GOT3 (cell line): Measurements from ENCODE around the gene SYNGAP1.
"Not testable (repeated sequence)": the region's sequence is repeated elsewhere in the genome, so short reads cannot be mapped to it uniquely, and the experiment has no call there.

Experiments used
- DNase-seq: peaks from one replicate; lab custom pipeline; 2025; ENCODE audit warnings: mixed read lengths; lab: John Stamatoyannopoulos, UW

The SYNGAP1 gene

GRCh38 chr6:33419580-33420490 lies at the start of gene SYNGAP1:
TSS of gene SYNGAP1 (plus strand) at chr6:33420065. CDS start at chr6:33420265, 200 bp downstream.
- DNase-seq = no peak

- DNase-seq = not testable (repeated sequence)
Observed at GRCh38 chr6:33371901-33372300, 48.0 kb upstream of the SYNGAP1 start.

GRCh38 chr6:33372526-33373123 lies 47.2 kb upstream of the SYNGAP1 start:
- no peak for DNase-seq

- no peak for DNase-seq
Observed at GRCh38 chr6:33373960-33374910, 45.6 kb upstream of the SYNGAP1 start.

GRCh38 chr6:33375143-33375671 lies 44.7 kb upstream of the SYNGAP1 start:
- DNase-seq = no peak

GRCh38 chr6:33377171-33377570 lies 42.7 kb upstream of the SYNGAP1 start:
- DNase-seq = no peak

- not testable (repeated sequence) for DNase-seq
Observed at GRCh38 chr6:33379184-33379583, 40.7 kb upstream of the SYNGAP1 start.

- DNase-seq = no peak
Observed at GRCh38 chr6:33380272-33380981, 39.4 kb upstream of the SYNGAP1 start.

- no peak for DNase-seq
Observed at GRCh38 chr6:33383427-33384185, 36.3 kb upstream of the SYNGAP1 start.

GRCh38 chr6:33384581-33385020 lies 35.3 kb upstream of the SYNGAP1 start:
- DNase-seq = no peak

- no peak for DNase-seq
Observed at GRCh38 chr6:33390173-33390572, 29.7 kb upstream of the SYNGAP1 start.

GRCh38 chr6:33390767-33391277 lies 29.0 kb upstream of the SYNGAP1 start:
- no peak for DNase-seq

GRCh38 chr6:33391278-33391921 lies 28.5 kb upstream of the SYNGAP1 start, which contains the start of gene KIFC1:
TSS of gene KIFC1 (plus strand) at chr6:33391823. CDS start at chr6:33391986, 163 bp downstream.
- peak; percentile 99 for DNase-seq

GRCh38 chr6:33391922-33392594 lies 27.8 kb upstream of the SYNGAP1 start:
- no peak for DNase-seq

- DNase-seq = no peak
Observed at GRCh38 chr6:33392595-33392948, 27.3 kb upstream of the SYNGAP1 start.

GRCh38 chr6:33392979-33393378 lies 26.9 kb upstream of the SYNGAP1 start:
- DNase-seq = no peak

GRCh38 chr6:33397541-33397940 lies 22.3 kb upstream of the SYNGAP1 start:
- no peak for DNase-seq

GRCh38 chr6:33398601-33399000 lies 21.3 kb upstream of the SYNGAP1 start:
- DNase-seq = not testable (repeated sequence)

GRCh38 chr6:33399881-33400280 lies 20.0 kb upstream of the SYNGAP1 start:
- not testable (repeated sequence) for DNase-seq
